HG03159 (cell line): ENCODE results near the gene PARM1.

Source experiments
- ATAC-seq: cut with Tn5 transposase; IDR thresholded peaks from one replicate; pipeline ENCODE4 v1.9.1; 2021; ENCODE audit warnings: mild to moderate bottlenecking, moderate library complexity; ENCODE audit not compliant: unreplicated experiment

The PARM1 gene

DNA sequence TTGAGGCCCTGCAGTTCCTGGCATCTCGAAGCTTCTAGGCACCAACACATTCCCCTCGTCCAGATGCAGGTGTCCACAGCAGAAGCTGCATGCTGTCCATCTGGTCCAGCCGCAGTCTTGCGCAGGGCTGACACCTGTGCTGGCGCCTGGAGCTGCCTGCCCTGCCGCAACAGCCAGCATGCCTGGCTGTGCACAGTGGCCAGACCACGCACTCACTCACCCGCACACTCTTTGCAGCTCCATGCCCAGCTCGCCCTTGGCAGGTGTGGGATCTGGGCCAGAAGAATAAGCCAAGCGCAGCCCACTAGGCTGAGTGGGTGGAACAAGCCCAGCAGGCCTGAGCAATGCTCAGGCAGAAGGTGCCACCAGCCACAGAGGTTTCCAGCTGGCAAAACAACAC lies 125.6 kb downstream of the PARM1 start:
- ATAC-seq: no peak

DNA sequence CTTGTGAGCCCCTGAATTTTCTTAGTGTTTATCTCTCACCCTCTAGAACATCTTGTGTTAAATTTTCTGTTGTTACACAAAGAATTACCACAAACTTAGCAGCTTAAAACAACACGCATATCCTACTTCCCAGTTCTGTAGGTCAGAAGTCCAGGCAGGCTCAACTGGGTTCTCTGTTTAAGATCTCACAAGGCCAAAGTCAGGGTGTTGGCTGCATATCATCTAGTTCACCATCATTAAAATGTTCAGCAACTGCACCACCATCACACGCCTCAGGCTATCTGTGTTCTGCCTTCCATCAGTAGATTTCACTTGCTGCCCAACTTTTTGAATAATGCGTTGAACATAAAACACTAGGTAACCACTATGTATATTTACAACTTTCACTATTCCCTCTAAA lies 130.5 kb downstream of the PARM1 start:
- ATAC-seq: no peak

DNA sequence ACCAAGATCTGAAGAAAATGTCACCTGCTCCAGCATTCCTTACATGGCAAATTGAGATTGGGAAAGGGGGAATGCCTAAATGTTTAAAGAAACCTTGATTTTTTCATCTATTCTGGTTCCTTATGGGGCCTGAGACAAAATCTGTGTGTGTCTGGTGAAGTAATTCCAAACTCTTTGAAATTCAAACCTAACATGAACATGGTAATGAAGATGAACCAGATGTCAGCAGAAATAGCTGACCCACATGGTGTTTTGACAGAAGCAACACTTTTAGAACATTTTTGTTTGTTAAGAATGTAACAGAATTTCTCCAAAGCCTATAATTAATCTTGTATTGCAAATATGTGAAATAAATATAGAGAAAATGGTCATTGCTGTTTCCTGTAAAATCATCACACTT lies 133.0 kb downstream of the PARM1 start:
- no peak for ATAC-seq

DNA sequence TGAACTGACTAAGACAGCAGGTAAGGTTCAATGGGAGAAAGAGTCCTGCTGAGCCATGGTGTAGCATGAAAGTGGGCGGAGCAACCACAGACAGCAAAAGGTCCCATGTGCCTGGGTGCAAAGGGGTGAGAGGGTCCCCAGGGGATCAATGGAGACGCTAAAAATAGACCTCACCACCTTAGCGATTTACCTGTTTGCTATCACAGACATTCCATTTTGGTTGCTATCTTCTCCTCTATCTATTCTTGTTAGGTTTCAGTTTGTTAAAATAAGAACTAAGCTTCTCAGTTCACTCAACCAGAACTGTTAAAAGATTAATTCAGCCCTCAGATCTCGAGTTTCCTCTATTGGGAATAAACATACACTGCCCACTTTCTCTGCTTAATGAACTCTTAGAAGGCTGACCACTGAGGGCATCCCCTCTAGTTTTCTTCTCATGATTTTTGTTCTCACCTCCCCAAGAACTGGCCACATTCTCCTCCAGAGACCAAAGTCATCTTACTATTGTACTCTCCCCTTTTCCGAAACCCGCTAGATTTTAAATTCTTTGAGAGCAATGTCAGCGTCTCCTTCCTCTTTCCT lies 136.7 kb downstream of the PARM1 start:
- ATAC-seq: peak; percentile 67

DNA sequence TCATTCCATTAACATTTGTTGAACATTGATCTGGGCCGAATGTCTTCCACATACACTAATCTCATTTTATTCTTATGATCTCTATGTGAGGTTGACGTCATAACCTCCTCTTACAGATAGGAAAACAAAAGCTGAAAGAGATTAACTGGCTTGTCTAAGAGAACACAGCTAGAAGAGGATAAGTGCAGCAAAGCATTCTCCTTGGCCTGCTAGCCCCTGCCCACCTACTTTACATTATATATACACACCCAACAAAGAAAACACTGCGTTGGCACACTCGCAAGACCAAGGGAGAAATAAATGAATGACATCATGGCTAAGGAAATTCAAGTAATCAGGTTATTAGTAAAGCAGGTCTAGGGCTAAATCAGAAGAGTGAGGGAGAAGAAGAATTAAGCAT lies 138.4 kb downstream of the PARM1 start:
- ATAC-seq: no peak

DNA sequence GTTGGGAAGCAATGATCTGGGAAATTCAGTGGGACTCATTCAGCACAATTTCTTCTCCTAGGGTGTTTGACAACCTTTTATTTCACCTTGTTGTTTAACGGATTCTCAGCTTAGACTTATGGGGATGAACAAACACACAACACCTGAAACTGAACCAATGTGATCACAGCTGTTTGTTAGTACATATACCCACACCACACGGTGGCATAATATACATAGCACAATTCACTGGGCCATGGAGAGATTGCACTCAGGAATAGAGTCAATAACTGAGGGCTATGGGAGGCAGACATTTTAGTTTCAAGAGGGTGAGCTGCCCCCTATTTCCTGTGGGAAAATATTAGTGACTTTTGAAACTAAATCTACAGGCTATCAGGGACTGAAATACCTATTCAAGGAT lies 148.0 kb downstream of the PARM1 start:
- no peak for ATAC-seq

DNA sequence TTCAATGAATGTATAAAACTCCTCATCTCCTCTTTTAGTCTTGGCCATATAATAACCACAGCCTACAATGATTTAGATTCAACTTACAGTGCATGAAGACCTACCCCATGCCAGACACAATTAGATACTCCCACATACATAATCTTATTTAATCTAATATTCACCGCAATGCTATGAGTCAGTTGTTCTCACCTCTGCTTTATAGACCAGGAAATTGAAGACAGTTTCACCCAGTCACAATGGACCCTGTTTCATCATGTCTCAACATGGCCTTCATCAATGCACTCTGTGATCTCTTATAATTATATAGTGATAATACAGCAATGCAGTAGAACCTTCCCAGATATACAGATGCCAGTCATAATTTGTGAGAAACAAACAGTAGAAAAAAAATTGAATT lies 148.6 kb downstream of the PARM1 start:
- no peak for ATAC-seq

DNA sequence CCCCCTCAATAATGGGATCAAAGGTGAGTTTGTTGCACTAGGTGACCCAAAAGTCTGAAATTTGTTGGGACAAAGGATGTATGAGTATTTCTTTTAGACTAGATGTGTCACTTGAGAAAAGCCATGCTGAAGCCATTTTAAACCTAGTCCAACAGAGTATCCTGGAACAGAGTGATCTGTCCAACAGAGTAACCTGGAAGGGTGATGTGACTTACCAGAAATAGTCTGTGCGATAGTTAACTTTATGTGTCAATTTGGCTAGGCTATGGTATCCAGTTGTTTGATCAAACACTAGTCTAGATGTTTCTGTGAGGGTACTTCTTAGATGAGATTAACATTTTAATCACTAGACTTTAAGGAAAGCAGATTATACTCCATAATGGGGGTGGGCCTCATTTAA lies 154.5 kb downstream of the PARM1 start:
- ATAC-seq: no peak

DNA sequence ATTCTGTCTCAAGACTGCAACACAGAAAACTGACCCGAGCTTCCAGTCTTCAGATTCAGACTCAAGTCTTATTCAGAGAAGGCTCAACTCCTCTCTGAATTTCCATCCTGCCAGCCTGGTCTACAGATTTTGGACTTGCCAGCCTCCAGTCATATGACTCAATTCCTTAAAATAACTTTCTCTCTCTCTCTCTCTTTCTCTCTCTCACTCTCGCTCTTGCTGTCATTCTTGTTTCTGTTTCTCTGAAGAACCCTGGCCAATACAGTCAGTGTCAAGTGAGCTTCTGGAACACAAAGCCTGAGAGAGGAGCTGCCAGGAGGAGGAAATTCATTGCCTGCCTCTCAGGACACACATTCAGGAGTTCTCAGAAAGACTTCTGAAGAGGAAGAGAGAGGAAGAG lies 154.9 kb downstream of the PARM1 start:
- peak; percentile 74 for ATAC-seq

DNA sequence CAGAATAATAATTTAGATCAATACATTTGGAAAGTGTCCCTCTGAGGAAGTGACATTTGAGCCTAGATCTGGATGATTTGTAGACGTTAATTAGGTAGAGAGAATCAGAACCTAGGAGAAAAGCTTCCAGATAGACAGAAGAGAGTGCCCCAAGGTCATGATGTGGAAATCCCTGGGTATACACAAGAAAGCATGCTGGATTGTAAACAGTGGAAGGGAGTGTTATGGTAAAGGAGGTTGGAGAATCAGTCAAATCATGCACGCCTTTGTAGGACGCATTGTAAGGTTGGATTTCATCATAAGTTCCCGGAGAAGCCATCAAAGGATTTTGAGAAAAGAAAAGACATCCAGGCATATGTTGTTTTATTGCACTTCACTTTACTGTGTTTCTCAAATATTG lies 156.3 kb downstream of the PARM1 start:
- ATAC-seq: no peak

DNA sequence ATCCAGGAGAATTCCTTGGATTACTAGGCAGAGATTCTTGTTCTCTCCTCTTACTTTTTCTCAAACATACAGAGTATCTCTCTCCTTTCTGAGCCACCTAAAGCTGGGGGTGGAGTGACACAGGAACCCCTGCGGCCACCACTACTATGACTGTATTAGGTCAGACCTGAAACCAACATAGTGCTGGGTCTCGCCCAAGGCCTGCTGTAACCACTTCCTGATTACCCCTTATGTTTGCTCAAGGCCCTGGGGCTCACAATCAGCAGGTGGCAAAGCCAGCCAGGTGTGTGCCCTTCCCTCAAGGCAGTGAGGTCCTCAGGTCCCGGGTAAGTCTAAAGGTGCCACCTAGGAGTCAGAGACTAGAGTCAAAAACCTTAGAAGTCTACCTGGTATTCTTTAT lies 166.4 kb downstream of the PARM1 start:
- ATAC-seq: peak; percentile 67
